Prostate gland (tissue), 2 donors: ENCODE data around the gene TUSC2. TPM values are rescaled to one million over a fixed set of nuclear protein-coding genes. Genes with fewer than 3 reads are reported as not detected.

ENCODE experiments used
- DNase-seq: peaks from one replicate; pipeline ENCODE4 v3.0.0-alpha.2; 2019; ENCODE audit warnings: low spot score
- H3K27ac ChIP-seq, 2 donors: fragments of 200-600 bp; sonication (generic); 2 replicates each; pipeline ENCODE4 v1.5.1; 2017 to 2019
- H3K27me3 ChIP-seq: fragments of 200-600 bp; sonication (generic); replicated peaks from 2 replicates; pipeline ENCODE4 v1.5.1; 2019; ENCODE audit not compliant: insufficient read depth
- H3K36me3 ChIP-seq, 2 donors: fragments of 200-600 bp; sonication (generic); 1 replicate in 1 of 2; 2 replicates in 1 of 2; pipeline versions ENCODE4 v1.5.1 to v1.8.1; 2017 to 2019
- H3K4me1 ChIP-seq: fragments of 200-600 bp; sonication (generic); replicated peaks from 2 replicates; pipeline ENCODE4 v1.5.1; 2019
- H3K4me3 ChIP-seq, 2 donors: fragments of 200-600 bp; sonication (generic); 2 replicates each; pipeline ENCODE4 v1.5.1; 2017 to 2019
- H3K9me3 ChIP-seq: fragments of 200-600 bp; sonication (generic); 2 replicates; pipeline ENCODE4 v1.5.1; 2017
- CTCF ChIP-seq, 4 experiments: fragments of 200-600 bp in 2 of 4; fragments of 450-650 bp in 2 of 4; sonication (generic) in 2 of 4; IDR thresholded peaks; 1 replicate in 3 of 4; 2 replicates in 1 of 4; pipeline ENCODE4 v1.5.1; 2016 to 2019; ENCODE audit warnings: antibody characterized with exemption in 4 of 4, mild to moderate bottlenecking in 2 of 4, moderate library complexity in 2 of 4
- POLR2A ChIP-seq: fragments of 450-650 bp; IDR thresholded peaks from one replicate; pipeline ENCODE4 v1.6.1; 2016; ENCODE audit warnings: antibody characterized with exemption, mild to moderate bottlenecking
- POLR2AphosphoS5 ChIP-seq: sonication (generic); formaldehyde crosslinking; IDR thresholded peaks from one replicate; pipeline ENCODE4 v1.6.1; 2017; ENCODE audit warnings: antibody characterized with exemption
- WGBS: methylation state at CpG from one replicate; pipeline ENCODE4 v1.1.5; 2018; 5-methylcytosine and 5-hydroxymethylcytosine counted together
- intact Hi-C: fragments of 100-400 bp; cut with DNase I; formaldehyde crosslinking; loops from one replicate; pipeline ENCODE4 v1.14.2; 2022
- total RNA-seq, 2 donors: library from RNA; depleted of rRNA; stranded (reverse); fragments of >200 nt; gene quantifications; one replicate each; pipeline ENCODE4 v1.1.0, GENCODE V29; 2016

The TUSC2 gene
- total RNA-seq, 2 donors from 2014 or later, result 31.9 to 121 TPM

GRCh38 chr3:50372349-50372748, 44.3 kb upstream of the TUSC2 start:
- H3K9me3 ChIP-seq, result no peaks in the 10 kb centered on the region
- H3K4me1 ChIP-seq, result no peaks in the 10 kb centered on the region
- 65% methylated on average over 8 of the region's 8 CpGs for WGBS
- H3K36me3 ChIP-seq, result no peaks in the 10 kb centered on the region
- no peak overlapping the region for H3K27ac ChIP-seq
- no peak for DNase-seq
- TF ChIP-seq POLR2A (no peak), CTCF (IDR thresholded peaks at IDR 0.05) (no peak), POLR2AphosphoS5 (no peak)
- intact Hi-C loops, result no loop called here
- H3K27me3 ChIP-seq, result no peaks in the 10 kb centered on the region
- H3K4me3 ChIP-seq, result no peak overlapping the region

GRCh38 chr3:50371133-50371685, 43.2 kb upstream of the TUSC2 start:
- H3K27me3 ChIP-seq, result no peaks in the 10 kb centered on the region
- TF ChIP-seq POLR2AphosphoS5, result no peak
- no peak for TF ChIP-seq CTCF (IDR thresholded peaks at IDR 0.05)
- TF ChIP-seq POLR2A, result no peak
- H3K27ac ChIP-seq, result no peak overlapping the region
- H3K4me3 ChIP-seq, result no peak overlapping the region
- H3K4me1 ChIP-seq, result no peaks in the 10 kb centered on the region
- intact Hi-C loops, result no loop called here
- 87% methylated on average over 3 of the region's 3 CpGs for WGBS
- H3K36me3 ChIP-seq, result no peaks in the 10 kb centered on the region
- H3K9me3 ChIP-seq, result no peaks in the 10 kb centered on the region
- no peak for DNase-seq

GRCh38 chr3:50370594-50370993, 42.6 kb upstream of the TUSC2 start:
- H3K27ac ChIP-seq, result no peak overlapping the region
- intact Hi-C loops, result no loop called here
- no peaks in the 10 kb centered on the region for H3K27me3 ChIP-seq
- TF ChIP-seq POLR2A (no peak), POLR2AphosphoS5 (no peak), CTCF (IDR thresholded peaks at IDR 0.05) (no peak)
- no peak for DNase-seq
- peaks cover 2% of the 10 kb centered on the region for H3K4me1 ChIP-seq
- WGBS, result 60% methylated on average over 14 of the region's 14 CpGs
- no peaks in the 10 kb centered on the region for H3K36me3 ChIP-seq
- no peaks in the 10 kb centered on the region for H3K9me3 ChIP-seq
- H3K4me3 ChIP-seq, result no peak overlapping the region

- no peak for DNase-seq
- Histone ChIP-seq H3K9me3 (no peaks in the 10 kb centered on the region), H3K4me3 (no peak overlapping the region), H3K27ac (no peak overlapping the region), H3K27me3 (no peaks in the 10 kb centered on the region), H3K36me3 (no peaks in the 10 kb centered on the region), H3K4me1 (peaks cover 11% of the 10 kb centered on the region)
- 70% methylated on average over 9 of the region's 9 CpGs for WGBS
- no peak for TF ChIP-seq CTCF (IDR thresholded peaks at IDR 0.05)
- TF ChIP-seq POLR2AphosphoS5, result no peak
- no peak for TF ChIP-seq POLR2A
- intact Hi-C loops, result no loop called here
Measured at GRCh38 chr3:50369012-50369670, 41.1 kb upstream of the TUSC2 start.

GRCh38 chr3:50365842-50366220, 37.8 kb upstream of the TUSC2 start:
- no peaks in the 10 kb centered on the region for H3K36me3 ChIP-seq
- H3K4me1 ChIP-seq, result peaks cover 11% of the 10 kb centered on the region
- H3K9me3 ChIP-seq, result no peaks in the 10 kb centered on the region
- TF ChIP-seq POLR2A, result no peak
- TF ChIP-seq CTCF (IDR thresholded peaks at IDR 0.05), result no peak
- TF ChIP-seq POLR2AphosphoS5, result no peak
- H3K27me3 ChIP-seq, result no peaks in the 10 kb centered on the region
- WGBS, result 56% methylated on average over 5 of the region's 5 CpGs
- peak overlapping the region; percentile 43 to 56 for H3K4me3 ChIP-seq
- peak overlapping the region in 1 of 2 donors; percentile 63 for H3K27ac ChIP-seq
- intact Hi-C loops, result no loop called here
- no peak for DNase-seq
